HUES64 (cell line): Measurements from ENCODE around the gene OSBPL10.

Source experiments
- H3K27ac ChIP-seq: 2 replicates; pipeline ENCODE4 v1.7.0; 2013; ENCODE audit warnings: low read depth, low read length, inconsistent platforms
- H3K27me3 ChIP-seq: 2 replicates; pipeline ENCODE4 v1.6.1; 2013; ENCODE audit warnings: mild to moderate bottlenecking, low read length; ENCODE audit not compliant: insufficient read depth
- H3K36me3 ChIP-seq: 2 replicates; pipeline ENCODE4 v1.6.1; 2013; ENCODE audit warnings: mild to moderate bottlenecking, low read length; ENCODE audit not compliant: insufficient read depth
- H3K4me1 ChIP-seq: 2 replicates; pipeline ENCODE4 v1.6.1; 2013; ENCODE audit warnings: mild to moderate bottlenecking, low read length, moderate library complexity; ENCODE audit not compliant: insufficient read depth
- H3K4me3 ChIP-seq: 2 replicates; pipeline ENCODE4 v1.5.1; 2013; ENCODE audit warnings: mild to moderate bottlenecking, low read length, moderate library complexity
- H3K9ac ChIP-seq: 2 replicates; pipeline ENCODE4 v1.6.1; 2013; ENCODE audit warnings: mild to moderate bottlenecking, low read depth, low read length
- H3K9me3 ChIP-seq: 2 replicates; pipeline ENCODE4 v1.6.1; 2013; ENCODE audit warnings: low read depth, low read length; ENCODE audit not compliant: insufficient read depth
- WGBS: fragments of 150-250, 120-280 bp; methylation state at CpG from one replicate; pipeline ENCODE4 v1.1.7; 2013; ENCODE audit warnings: missing lambda C conversion rate; 5-methylcytosine and 5-hydroxymethylcytosine counted together

The OSBPL10 gene

GRCh38 chr3:31687020-31687802 lies 293.9 kb downstream of the OSBPL10 start:
- Histone ChIP-seq H3K4me1 (peaks cover 5% of the 10 kb centered on the region; the same call in 1 of the 2 replicates), H3K27ac (no peak overlapping the region), H3K4me3 (no peak overlapping the region), H3K9me3 (peaks cover 4% of the 10 kb centered on the region; the same call in 1 of the 2 replicates), H3K27me3 (no peaks in the 10 kb centered on the region), H3K9ac (no peak overlapping the region), H3K36me3 (peaks cover 27% of the 10 kb centered on the region; the same call in 1 of the 2 replicates)
- WGBS, result 94% methylated on average over 6 of the region's 6 CpGs

GRCh38 chr3:31680072-31680870 lies 300.8 kb downstream of the OSBPL10 start:
- no peaks in the 10 kb centered on the region for H3K27me3 ChIP-seq
- peaks cover 21% of the 10 kb centered on the region; the same call in 1 of the 2 replicates for H3K36me3 ChIP-seq
- no peaks in the 10 kb centered on the region for H3K9me3 ChIP-seq
- no peak overlapping the region for H3K4me3 ChIP-seq
- H3K27ac ChIP-seq, result peak overlapping the region; percentile 44; the same call in 1 of the 2 replicates
- no peak overlapping the region for H3K9ac ChIP-seq
- 73% methylated on average over 10 of the region's 10 CpGs for WGBS
- H3K4me1 ChIP-seq, result peaks cover 16% of the 10 kb centered on the region

GRCh38 chr3:31676556-31676955 lies 304.5 kb downstream of the OSBPL10 start:
- H3K36me3 ChIP-seq, result 0 out of 2 replicates have a peak, but pooled peaks cover 2% of the 10 kb centered on the region
- H3K9me3 ChIP-seq, result no peaks in the 10 kb centered on the region
- no peak overlapping the region for H3K9ac ChIP-seq
- peaks cover 16% of the 10 kb centered on the region for H3K4me1 ChIP-seq
- no peak overlapping the region for H3K27ac ChIP-seq
- no peaks in the 10 kb centered on the region for H3K27me3 ChIP-seq
- no peak overlapping the region for H3K4me3 ChIP-seq
- WGBS, result 92% methylated on average over 8 of the region's 8 CpGs

GRCh38 chr3:31673950-31674349 lies 307.1 kb downstream of the OSBPL10 start:
- no peaks in the 10 kb centered on the region for H3K27me3 ChIP-seq
- no peak overlapping the region for H3K4me3 ChIP-seq

GRCh38 chr3:31671976-31672375 lies 309.1 kb downstream of the OSBPL10 start:
- H3K9me3 ChIP-seq, result no peaks in the 10 kb centered on the region
- H3K36me3 ChIP-seq, result peaks cover 23% of the 10 kb centered on the region; the same call in 1 of the 2 replicates
- no peaks in the 10 kb centered on the region for H3K27me3 ChIP-seq
- 87% methylated on average over 5 of the region's 6 CpGs for WGBS
- H3K4me1 ChIP-seq, result no peaks in the 10 kb centered on the region
- H3K27ac ChIP-seq, result no peak overlapping the region
- H3K4me3 ChIP-seq, result no peak overlapping the region
- H3K9ac ChIP-seq, result no peak overlapping the region

More at GRCh38 chr3:31673950-31674349, 307.1 kb downstream of the OSBPL10 start:
- H3K9ac ChIP-seq, result no peak overlapping the region
- WGBS, result 94% methylated on average over 1 of the region's 1 CpG
- peaks cover 4% of the 10 kb centered on the region; the same call in 1 of the 2 replicates for H3K4me1 ChIP-seq
- no peak overlapping the region for H3K27ac ChIP-seq
- H3K9me3 ChIP-seq, result no peaks in the 10 kb centered on the region
- H3K36me3 ChIP-seq, result peaks cover 12% of the 10 kb centered on the region; the same call in 1 of the 2 replicates

- Histone ChIP-seq H3K27me3 (no peaks in the 10 kb centered on the region), H3K4me3 (no peak overlapping the region), H3K36me3 (peaks cover 23% of the 10 kb centered on the region; the same call in 1 of the 2 replicates), H3K9me3 (no peaks in the 10 kb centered on the region), H3K27ac (no peak overlapping the region), H3K9ac (no peak overlapping the region), H3K4me1 (no peaks in the 10 kb centered on the region)
- 94% methylated on average over 2 of the region's 2 CpGs for WGBS
These were observed 309.6 kb downstream of the OSBPL10 start for GRCh38 chr3:31671451-31671850.

GRCh38 chr3:31670722-31671121 lies 310.3 kb downstream of the OSBPL10 start:
- Histone ChIP-seq H3K36me3 (peaks cover 23% of the 10 kb centered on the region; the same call in 1 of the 2 replicates), H3K27ac (no peak overlapping the region), H3K4me3 (no peak overlapping the region), H3K9me3 (no peaks in the 10 kb centered on the region), H3K9ac (no peak overlapping the region), H3K4me1 (no peaks in the 10 kb centered on the region), H3K27me3 (no peaks in the 10 kb centered on the region)
- 87% methylated on average over 9 of the region's 9 CpGs for WGBS

- H3K4me1 ChIP-seq, result no peaks in the 10 kb centered on the region
- H3K4me3 ChIP-seq, result no peak overlapping the region
- H3K27me3 ChIP-seq, result no peaks in the 10 kb centered on the region
- no peak overlapping the region for H3K27ac ChIP-seq
- WGBS, result 94% methylated on average over 1 of the region's 1 CpG
- peaks cover 23% of the 10 kb centered on the region; the same call in 1 of the 2 replicates for H3K36me3 ChIP-seq
- H3K9ac ChIP-seq, result no peak overlapping the region
- no peaks in the 10 kb centered on the region for H3K9me3 ChIP-seq
These were observed 310.9 kb downstream of the OSBPL10 start for GRCh38 chr3:31670136-31670535.

- Histone ChIP-seq H3K4me3 (no peak overlapping the region), H3K27me3 (no peaks in the 10 kb centered on the region), H3K9me3 (no peaks in the 10 kb centered on the region), H3K36me3 (peaks cover 27% of the 10 kb centered on the region; the same call in 1 of the 2 replicates), H3K27ac (no peak overlapping the region), H3K4me1 (no peaks in the 10 kb centered on the region), H3K9ac (no peak overlapping the region)
- 82% methylated on average over 4 of the region's 4 CpGs for WGBS
These were observed 312.8 kb downstream of the OSBPL10 start for GRCh38 chr3:31668242-31668641.

- Histone ChIP-seq H3K9me3 (no peaks in the 10 kb centered on the region), H3K9ac (no peak overlapping the region), H3K36me3 (peaks cover 27% of the 10 kb centered on the region; the same call in 1 of the 2 replicates), H3K27me3 (no peaks in the 10 kb centered on the region), H3K27ac (no peak overlapping the region), H3K4me3 (no peak overlapping the region), H3K4me1 (no peaks in the 10 kb centered on the region)
- 100% methylated on average over 1 of the region's 1 CpG for WGBS
These were observed 313.5 kb downstream of the OSBPL10 start for GRCh38 chr3:31667582-31667981.

GRCh38 chr3:31664031-31664430 lies 317.0 kb downstream of the OSBPL10 start:
- Histone ChIP-seq H3K9me3 (no peaks in the 10 kb centered on the region), H3K27me3 (no peaks in the 10 kb centered on the region), H3K36me3 (peaks cover 34% of the 10 kb centered on the region), H3K27ac (no peak overlapping the region), H3K9ac (no peak overlapping the region), H3K4me3 (no peak overlapping the region), H3K4me1 (0 out of 2 replicates have a peak, but pooled peaks cover 2% of the 10 kb centered on the region)
- 95% methylated on average over 17 of the region's 17 CpGs for WGBS
